B cell (primary cell): ENCODE data around the gene TARS1. TPM values are rescaled to one million over a fixed set of nuclear protein-coding genes. Genes with fewer than 3 reads are reported as not detected.

Source experiments
- ATAC-seq: fragments of 200-7000 bp; cut with Tn5 transposase; one replicate; pipeline ENCODE4 v1.10.0; 2021; ENCODE audit warnings: low read depth, mild to moderate bottlenecking, moderate number of reproducible peaks, moderate library complexity
- CTCF ChIA-PET: fragments of 350-600 bp; sonication (Branson Sonifier 250); formaldehyde crosslinking; loops from one replicate; lab custom pipeline; 2021; ENCODE audit warnings: antibody characterized with exemption, inconsistent platforms; lab: Charles Lee
- POLR2A ChIA-PET: fragments of 350-600 bp; sonication (Branson Sonifier 250); formaldehyde crosslinking; loops from one replicate; lab custom pipeline; 2021; ENCODE audit warnings: antibody characterized with exemption; lab: Charles Lee
- DNase-seq: peaks from one replicate; pipeline ENCODE4 v3.0.0; 2013
- H2AFZ ChIP-seq: 2 replicates; pipeline ENCODE4 v1.6.1; 2012; ENCODE audit warnings: mild to moderate bottlenecking, low read depth, low read length; ENCODE audit not compliant: insufficient read depth, poor library complexity, severe bottlenecking
- H3K27ac ChIP-seq, 2 donors: 1 replicate in 1 of 2; 2 replicates in 1 of 2; pipeline ENCODE4 v1.5.1; 2012 to 2013; ENCODE audit warnings: low read length in 2 of 2, mild to moderate bottlenecking in 2 of 2, moderate library complexity in 1 of 2
- H3K27me3 ChIP-seq, 4 experiments: fragments of 200-600 bp in 1 of 4; sonication (generic) in 1 of 4; replicated peaks in 1 of 4; 1 replicate in 2 of 4; 2 replicates in 2 of 4; pipeline versions ENCODE4 v1.6.1 to v1.7.0; 2013 to 2016; ENCODE audit warnings: low read length in 3 of 4, mild to moderate bottlenecking in 2 of 4, mixed read lengths in 1 of 4, moderate library complexity in 1 of 4; ENCODE audit not compliant: insufficient read depth in 4 of 4, control insufficient read depth in 3 of 4; ENCODE audit errors: control extremely low read depth in 1 of 4
- H3K36me3 ChIP-seq, 2 experiments: replicated peaks in 1 of 2; 1 replicate in 1 of 2; 2 replicates in 1 of 2; pipeline versions ENCODE4 v1.6.1 to v1.7.1; 2013; ENCODE audit warnings: low read length in 1 of 2; ENCODE audit not compliant: insufficient read depth in 2 of 2, control insufficient read depth in 1 of 2; ENCODE audit errors: control extremely low read depth in 1 of 2, extremely low read depth in 1 of 2
- H3K4me1 ChIP-seq, 2 donors: fragments of 200-600 bp in 1 of 2; sonication (generic) in 1 of 2; 1 replicate in 1 of 2; 2 replicates in 1 of 2; pipeline versions ENCODE4 v1.5.1 to v1.6.1; 2013 to 2017; ENCODE audit warnings: low read length in 2 of 2; ENCODE audit not compliant: control insufficient read depth in 2 of 2, insufficient read depth in 2 of 2
- H3K4me2 ChIP-seq: replicated peaks from 2 replicates; pipeline ENCODE3; 2012; ENCODE audit warnings: mild to moderate bottlenecking, low read depth, low read length; ENCODE audit not compliant: poor library complexity, severe bottlenecking
- H3K4me3 ChIP-seq, 5 experiments: fragments of 200-600 bp in 1 of 5; sonication (generic) in 1 of 5; 1 replicate in 3 of 5; 2 replicates in 2 of 5; pipeline versions ENCODE4 v1.5.1 to v1.7.0; 2011 to 2016; ENCODE audit warnings: low read length in 4 of 5, mild to moderate bottlenecking in 4 of 5, low read depth in 2 of 5, control low read depth in 1 of 5, moderate library complexity in 1 of 5; ENCODE audit not compliant: insufficient read depth in 1 of 5; ENCODE audit errors: control extremely low read depth in 1 of 5, extremely low read depth in 1 of 5
- H3K79me2 ChIP-seq: fragments of 200-600 bp; sonication (generic); one replicate; pipeline ENCODE4 v1.6.0; 2016; ENCODE audit warnings: low read length; ENCODE audit not compliant: control insufficient read depth, insufficient read depth
- H3K9ac ChIP-seq: fragments of 200-600 bp; sonication (generic); 2 replicates; pipeline ENCODE4 v1.6.1; 2017; ENCODE audit warnings: mild to moderate bottlenecking, low read length, moderate library complexity
- H3K9me3 ChIP-seq, 3 donors: one replicate each; pipeline versions ENCODE4 v1.6.1 to v1.7.1; 2013; ENCODE audit warnings: low read length in 2 of 3; ENCODE audit not compliant: control insufficient read depth in 2 of 3, insufficient read depth in 1 of 3; ENCODE audit errors: control extremely low read depth in 1 of 3
- H4K20me1 ChIP-seq: 2 replicates; pipeline ENCODE4 v1.6.0; 2012; ENCODE audit warnings: mild to moderate bottlenecking, low read length; ENCODE audit not compliant: insufficient read depth, control insufficient read depth, poor library complexity, severe bottlenecking
- H3K27ac Mint-ChIP-seq: one replicate; pipeline ENCODE4 v1.8.0; 2021; ENCODE audit warnings: mixed read lengths
- H3K27me3 Mint-ChIP-seq: one replicate; pipeline ENCODE4 v1.8.0; 2021; ENCODE audit warnings: mixed read lengths
- H3K4me1 Mint-ChIP-seq: one replicate; pipeline ENCODE4 v1.8.0; 2021; ENCODE audit warnings: mixed read lengths
- H3K4me3 Mint-ChIP-seq: one replicate; pipeline ENCODE4 v1.8.0; 2021; ENCODE audit warnings: mixed read lengths
- H3K9me3 Mint-ChIP-seq: one replicate; pipeline ENCODE4 v1.8.0; 2022; ENCODE audit warnings: mixed read lengths; ENCODE audit not compliant: insufficient read depth
- EZH2 ChIP-seq: IDR thresholded peaks from 2 replicates; pipeline ENCODE4 v1.6.1; 2012; ENCODE audit warnings: borderline replicate concordance, low read depth, mild to moderate bottlenecking, moderate library complexity, low read length; ENCODE audit not compliant: insufficient read depth, poor library complexity, severe bottlenecking
- WGBS: methylation state at CpG from one replicate; pipeline ENCODE4 v1.1.5; 2013; ENCODE audit warnings: missing lambda C conversion rate; ENCODE audit not compliant: insufficient coverage; 5-methylcytosine and 5-hydroxymethylcytosine counted together
- intact Hi-C: fragments of 100-400 bp; cut with micrococcal nuclease; formaldehyde crosslinking; loops from one replicate; pipeline ENCODE4 v1.10.0; 2022
- polyA plus RNA-seq: library from polyadenylated mRNA; depleted of rRNA; stranded (reverse); fragments of >200 nt; gene quantifications from 2 replicates; pipeline ENCODE4 v1.2.3, GENCODE V29; 2012
- total RNA-seq, 2 donors: library from RNA; stranded (reverse); fragments of 120-200 nt in 1 of 2; gene quantifications; 1 replicate in 1 of 2; 2 replicates in 1 of 2; pipeline versions ENCODE4 v1.2.3 to v1.2.4, GENCODE V29; 2013 to 2022
- TF ChIP-seq, protein P1 (sequence below): fragments of 200-600 bp; IDR thresholded peaks from one replicate; pipeline ENCODE4 v1.8.0; 2022; ENCODE audit warnings: antibody characterized with exemption, mild to moderate bottlenecking

Gene TARS1
- total and polyA plus RNA-seq, 2 donors (not counting 1 experiment from before 2014, with no cell fraction given) = 11.0 to 66.0 TPM

DNA sequence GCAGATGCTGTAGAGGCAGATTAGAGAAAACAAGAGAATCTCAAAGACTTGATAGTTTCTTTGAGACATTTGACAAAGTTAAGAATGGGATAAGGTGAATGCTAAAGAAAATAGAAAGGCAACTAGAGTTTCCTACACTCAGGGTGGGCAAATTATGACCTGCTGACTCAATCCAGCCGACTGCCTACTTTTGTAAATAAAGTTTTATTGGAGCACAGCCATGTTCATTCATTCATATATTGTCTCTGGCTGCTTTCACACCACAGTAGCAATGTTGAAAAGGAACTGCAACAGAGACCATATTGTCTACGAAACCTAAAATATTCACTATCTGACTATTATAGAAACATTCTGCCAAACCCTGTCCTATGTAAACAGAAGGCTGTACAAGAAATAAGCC lies 37.6 kb upstream of the TARS1 start:
- no peak overlapping the region for H3K4me3 Mint-ChIP-seq
- H3K9me3 Mint-ChIP-seq = no peaks in the 10 kb centered on the region
- no peak overlapping the region for H3K27ac Mint-ChIP-seq
- Histone ChIP-seq H3K9ac (no peak overlapping the region), H3K79me2 (no peaks in the 10 kb centered on the region), H3K4me3 (no peak overlapping the region), H3K27me3 (no peaks in the 10 kb centered on the region), H3K27ac (no peak overlapping the region), H3K4me2 (no peak overlapping the region), H3K4me1 (peaks cover 0 to 5% of the 10 kb centered on the region in 2 donors), H3K9me3 (no peaks in the 10 kb centered on the region), H2AFZ (no peak overlapping the region), H3K36me3 (no peaks in the 10 kb centered on the region), H4K20me1 (no peaks in the 10 kb centered on the region)
- CTCF ChIA-PET = no interaction called here
- DNase-seq (no peak), ATAC-seq (no peak)
- POLR2A ChIA-PET = no interaction called here
- peaks cover 4% of the 10 kb centered on the region for H3K27me3 Mint-ChIP-seq
- TF ChIP-seq EZH2 = no peak
- TF ChIP-seq, protein P1, sequence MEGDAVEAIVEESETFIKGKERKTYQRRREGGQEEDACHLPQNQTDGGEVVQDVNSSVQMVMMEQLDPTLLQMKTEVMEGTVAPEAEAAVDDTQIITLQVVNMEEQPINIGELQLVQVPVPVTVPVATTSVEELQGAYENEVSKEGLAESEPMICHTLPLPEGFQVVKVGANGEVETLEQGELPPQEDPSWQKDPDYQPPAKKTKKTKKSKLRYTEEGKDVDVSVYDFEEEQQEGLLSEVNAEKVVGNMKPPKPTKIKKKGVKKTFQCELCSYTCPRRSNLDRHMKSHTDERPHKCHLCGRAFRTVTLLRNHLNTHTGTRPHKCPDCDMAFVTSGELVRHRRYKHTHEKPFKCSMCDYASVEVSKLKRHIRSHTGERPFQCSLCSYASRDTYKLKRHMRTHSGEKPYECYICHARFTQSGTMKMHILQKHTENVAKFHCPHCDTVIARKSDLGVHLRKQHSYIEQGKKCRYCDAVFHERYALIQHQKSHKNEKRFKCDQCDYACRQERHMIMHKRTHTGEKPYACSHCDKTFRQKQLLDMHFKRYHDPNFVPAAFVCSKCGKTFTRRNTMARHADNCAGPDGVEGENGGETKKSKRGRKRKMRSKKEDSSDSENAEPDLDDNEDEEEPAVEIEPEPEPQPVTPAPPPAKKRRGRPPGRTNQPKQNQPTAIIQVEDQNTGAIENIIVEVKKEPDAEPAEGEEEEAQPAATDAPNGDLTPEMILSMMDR = no peak
- H3K4me1 Mint-ChIP-seq = peaks cover 6% of the 10 kb centered on the region
- no CpG with 5 or more reads among the region's 2 CpGs for WGBS
- intact Hi-C loops = no loop called here

DNA sequence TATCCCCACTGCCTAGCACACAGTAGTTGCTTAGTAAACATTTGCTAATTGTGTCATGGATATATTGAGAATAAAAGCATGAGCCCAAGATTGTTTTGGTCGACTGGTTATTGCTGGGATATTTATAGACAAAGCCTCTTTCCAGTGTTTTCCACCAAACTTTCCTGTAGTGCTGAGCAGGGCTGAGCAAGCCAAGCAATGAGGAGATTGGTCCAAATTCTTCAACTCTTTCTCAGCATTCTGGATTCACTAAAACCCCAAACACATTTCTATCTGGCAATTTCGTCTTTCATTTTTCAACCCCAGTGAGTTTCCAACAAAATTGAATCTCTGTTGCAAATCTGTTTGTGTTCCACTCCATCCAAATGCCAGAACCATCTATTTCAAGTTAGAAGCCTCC lies 31.9 kb upstream of the TARS1 start:
- intact Hi-C loops = no loop called here

More for the DNA sequence above, 31.9 kb upstream of the TARS1 start:
- H3K79me2 ChIP-seq = no peaks in the 10 kb centered on the region
- TF ChIP-seq, protein P1 = no peak
- TF ChIP-seq EZH2 = no peak
- H3K9ac ChIP-seq = no peak overlapping the region
- CTCF ChIA-PET = no interaction called here
- H3K4me2 ChIP-seq = no peak overlapping the region
- H3K4me1 ChIP-seq = no peaks in the 10 kb centered on the region
- no peak overlapping the region for H3K27ac Mint-ChIP-seq
- H4K20me1 ChIP-seq = no peaks in the 10 kb centered on the region
- no peaks in the 10 kb centered on the region for H3K36me3 ChIP-seq
- DNase-seq (no peak), ATAC-seq (no peak)
- WGBS = 100% methylated on average over 1 of the region's 2 CpGs
- POLR2A ChIA-PET = no interaction called here
- no peak overlapping the region for H2AFZ ChIP-seq
- H3K4me3 ChIP-seq = no peak overlapping the region
- H3K27me3 ChIP-seq = no peaks in the 10 kb centered on the region
- no peak overlapping the region for H3K27ac ChIP-seq
- no peaks in the 10 kb centered on the region for H3K4me1 Mint-ChIP-seq
- H3K4me3 Mint-ChIP-seq = no peak overlapping the region
- H3K27me3 Mint-ChIP-seq = peaks cover 3% of the 10 kb centered on the region
- no peaks in the 10 kb centered on the region for H3K9me3 Mint-ChIP-seq
- H3K9me3 ChIP-seq = no peaks in the 10 kb centered on the region
